GM13976 (cell line): ENCODE data around the gene IQGAP2.

Experiments used
- DNase-seq: peaks from one replicate; pipeline ENCODE4 v3.0.0; 2012; ENCODE audit warnings: low spot score
- in situ Hi-C: fragments of 300-500 bp; cut with MboI; formaldehyde crosslinking; loops from one replicate; pipeline ENCODE4 v1.12.0; 2022; ENCODE audit warnings: low sequenced_read_pairs, mixed read lengths, inconsistent platforms; ENCODE audit not compliant: unreplicated experiment
- TF ChIP-seq, protein P1 (sequence below): IDR thresholded peaks from 2 replicates; pipeline ENCODE4 v1.5.1; 2012; ENCODE audit warnings: borderline replicate concordance, mild to moderate bottlenecking; ENCODE audit not compliant: insufficient read depth; ENCODE audit errors: extremely low read depth, missing control alignments, control extremely low read depth

Gene IQGAP2

DNA sequence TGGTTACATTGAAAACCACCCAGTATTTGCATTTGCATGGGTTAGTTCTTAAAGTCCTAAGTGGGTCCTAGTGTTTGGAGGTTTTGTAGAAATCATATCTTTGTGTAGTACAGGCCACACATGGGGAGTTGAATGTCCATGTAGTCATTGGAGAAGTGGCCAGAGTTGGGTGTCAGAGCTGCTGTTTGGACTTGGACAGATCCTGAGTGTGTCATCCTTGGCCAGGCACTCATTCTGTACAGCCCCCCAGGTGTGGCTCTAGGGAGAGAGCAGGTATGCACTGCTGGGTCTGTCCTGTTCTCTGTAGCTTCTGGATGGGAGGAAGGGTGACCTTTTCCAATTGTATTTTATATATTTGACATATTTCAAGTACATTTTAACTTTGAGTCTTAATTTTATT is 82.4 kb downstream of the IQGAP2 start:
- TF ChIP-seq, protein P1, sequence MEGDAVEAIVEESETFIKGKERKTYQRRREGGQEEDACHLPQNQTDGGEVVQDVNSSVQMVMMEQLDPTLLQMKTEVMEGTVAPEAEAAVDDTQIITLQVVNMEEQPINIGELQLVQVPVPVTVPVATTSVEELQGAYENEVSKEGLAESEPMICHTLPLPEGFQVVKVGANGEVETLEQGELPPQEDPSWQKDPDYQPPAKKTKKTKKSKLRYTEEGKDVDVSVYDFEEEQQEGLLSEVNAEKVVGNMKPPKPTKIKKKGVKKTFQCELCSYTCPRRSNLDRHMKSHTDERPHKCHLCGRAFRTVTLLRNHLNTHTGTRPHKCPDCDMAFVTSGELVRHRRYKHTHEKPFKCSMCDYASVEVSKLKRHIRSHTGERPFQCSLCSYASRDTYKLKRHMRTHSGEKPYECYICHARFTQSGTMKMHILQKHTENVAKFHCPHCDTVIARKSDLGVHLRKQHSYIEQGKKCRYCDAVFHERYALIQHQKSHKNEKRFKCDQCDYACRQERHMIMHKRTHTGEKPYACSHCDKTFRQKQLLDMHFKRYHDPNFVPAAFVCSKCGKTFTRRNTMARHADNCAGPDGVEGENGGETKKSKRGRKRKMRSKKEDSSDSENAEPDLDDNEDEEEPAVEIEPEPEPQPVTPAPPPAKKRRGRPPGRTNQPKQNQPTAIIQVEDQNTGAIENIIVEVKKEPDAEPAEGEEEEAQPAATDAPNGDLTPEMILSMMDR = no peak
- DNase-seq = no peak
- in situ Hi-C loops = no loop called here

DNA sequence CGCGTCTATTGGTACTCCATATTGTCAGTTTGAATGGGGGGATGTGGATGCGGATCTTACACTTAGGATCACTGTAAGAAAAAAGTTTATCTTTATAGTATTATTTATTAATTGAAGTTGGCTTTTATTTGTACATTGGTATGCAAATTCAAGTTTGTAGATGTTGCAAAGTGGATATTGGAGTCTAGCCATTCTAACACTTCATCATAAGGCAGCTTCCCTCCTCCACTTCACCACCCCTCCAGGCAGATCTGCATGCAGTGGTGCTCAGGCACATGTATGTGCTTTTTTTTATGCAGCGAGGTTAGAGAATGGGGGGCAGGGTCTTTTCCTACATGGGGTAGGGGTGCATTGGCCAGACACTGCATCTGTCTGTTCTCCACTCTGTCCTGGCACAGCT is 84.3 kb downstream of the IQGAP2 start:
- DNase-seq = no peak
- TF ChIP-seq, protein P1 = no peak
- in situ Hi-C loops = no loop called here

DNA sequence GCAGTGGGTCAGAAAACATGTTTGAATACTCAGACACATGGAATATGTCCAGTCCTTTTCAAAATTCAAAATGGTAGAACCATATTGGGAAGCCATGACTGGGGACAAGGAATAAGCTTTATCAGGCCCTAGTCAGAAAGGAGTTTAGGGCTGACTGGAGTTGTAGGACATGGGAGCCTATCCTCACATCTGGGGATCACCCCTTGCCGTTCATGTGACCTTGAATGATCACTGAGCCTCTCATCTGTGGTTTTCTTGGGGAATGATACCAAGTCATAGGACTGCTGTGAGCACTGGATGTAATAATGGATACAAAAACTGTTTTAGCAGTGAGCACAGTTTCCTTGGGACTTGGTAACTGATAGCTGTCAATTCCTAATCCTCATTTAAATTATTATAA is 84.7 kb downstream of the IQGAP2 start:
- in situ Hi-C loops = no loop called here
- TF ChIP-seq, protein P1 = no peak
- DNase-seq = no peak

DNA sequence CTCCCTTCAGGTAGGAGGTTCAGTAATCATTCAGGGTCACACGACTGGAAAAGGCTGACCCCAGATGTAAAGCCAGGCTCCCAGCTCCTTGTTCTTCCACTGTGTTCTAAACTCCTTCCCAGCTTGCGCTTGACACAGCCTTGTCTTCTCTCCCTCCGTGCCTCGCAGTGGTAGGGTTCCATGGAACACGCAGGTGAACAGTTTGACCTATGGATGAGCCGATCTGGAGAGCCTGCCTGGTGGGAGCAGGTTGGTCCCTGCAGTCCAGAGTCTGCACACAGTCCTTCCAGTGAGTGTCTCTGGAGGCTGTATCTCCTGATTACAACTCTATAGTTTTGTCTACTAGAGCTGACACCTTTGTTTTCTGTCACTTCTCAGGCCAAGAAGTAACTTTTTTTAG is 85.9 kb downstream of the IQGAP2 start:
- DNase-seq = no peak
- in situ Hi-C loops = no loop called here
- TF ChIP-seq, protein P1 = no peak

DNA sequence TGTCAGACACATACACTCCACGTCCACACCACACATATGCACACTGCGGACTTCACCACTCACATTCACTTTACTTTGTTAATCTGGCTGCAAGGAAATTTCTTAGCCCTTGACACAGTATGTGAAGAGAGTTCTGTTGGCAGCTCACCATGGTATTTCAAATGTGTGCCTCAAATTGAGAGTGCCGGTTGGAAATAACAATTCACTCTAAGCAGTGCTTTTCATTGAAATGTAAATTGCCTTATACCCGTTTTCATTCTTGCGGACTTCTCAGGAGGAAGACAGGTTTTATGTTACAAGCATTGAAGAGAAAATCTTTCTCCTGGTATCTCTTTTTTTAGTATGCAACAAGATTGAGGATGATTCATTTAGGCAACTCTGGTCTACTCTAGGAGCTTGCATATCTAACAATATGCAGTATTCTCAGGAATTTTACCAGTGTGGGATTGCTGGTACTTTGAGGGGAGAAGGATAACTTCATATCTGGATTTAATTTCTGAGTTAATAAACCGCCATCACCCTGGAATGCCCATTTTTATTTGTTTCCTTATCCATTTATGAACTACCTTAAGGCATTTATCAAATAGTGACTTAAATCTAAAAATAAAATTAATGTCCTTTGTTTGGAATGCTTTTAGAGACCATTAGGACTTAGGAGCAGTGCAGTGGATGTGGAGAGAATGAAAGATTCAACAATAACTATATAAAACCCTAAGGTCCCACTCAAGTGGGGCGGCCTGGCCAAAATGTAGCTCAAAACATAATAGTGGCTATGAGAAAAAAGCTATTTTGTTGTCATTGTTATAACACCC is 87.0 kb downstream of the IQGAP2 start:
- TF ChIP-seq, protein P1 = no peak
- DNase-seq = no peak
- in situ Hi-C loops = no loop called here

DNA sequence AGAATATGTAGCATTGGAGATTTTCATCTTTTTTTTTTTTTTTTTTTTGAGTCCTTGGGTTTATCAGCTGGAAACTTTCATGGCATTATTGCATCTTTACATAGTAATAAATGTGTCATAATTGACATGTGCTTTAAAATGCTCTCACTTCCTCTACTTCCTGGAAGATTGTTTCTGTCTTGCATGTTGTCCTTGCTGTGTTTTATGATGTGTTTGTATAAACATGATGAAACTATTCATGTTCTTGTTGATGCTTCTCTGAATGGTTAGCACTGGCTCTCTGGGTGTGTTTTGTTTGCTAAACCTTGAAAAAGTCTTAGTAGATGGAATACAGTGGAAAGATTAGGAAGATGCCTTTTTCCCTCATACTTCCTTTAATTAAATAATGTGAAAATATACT is 87.9 kb downstream of the IQGAP2 start:
- TF ChIP-seq, protein P1 = no peak
- DNase-seq = no peak
- in situ Hi-C loops = no loop called here
